ENCODE data around the gene TXNRD3.

DNA sequence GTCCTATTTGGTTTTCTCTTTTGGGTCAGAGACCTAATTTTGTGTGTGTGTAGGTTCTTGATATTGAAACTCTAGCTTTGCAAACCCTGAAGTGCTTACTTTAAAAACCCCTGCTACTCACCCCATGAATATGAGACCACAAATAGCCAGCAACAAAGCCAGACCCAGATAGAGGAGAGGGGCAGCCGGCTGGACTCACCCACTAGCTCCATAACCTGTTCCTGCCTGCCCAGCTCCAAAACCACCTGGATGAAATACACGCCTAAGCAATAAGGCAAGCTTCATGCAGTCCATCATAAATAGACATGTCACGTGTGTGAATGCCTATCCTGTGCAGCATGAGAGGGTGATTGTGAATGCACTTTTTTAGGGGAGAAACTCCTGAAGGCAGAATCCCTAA is 3.7 kb upstream of the TXNRD3 start:
- TF ChIP-seq CTCF (IDR thresholded peaks at IDR 0.05) (no peak), POLR2A (IDR thresholded peaks at IDR 0.05) (no peak)

Data from adrenal gland (tissue), 5 donors.